Measurements from ENCODE around the gene AMIGO3. TPM values are rescaled to one million over a fixed set of nuclear protein-coding genes. Genes with fewer than 3 reads are reported as not detected.

The AMIGO3 gene
- total and polyA plus RNA-seq, 9 donors: 0.22 to 2.0 (median 0.34) TPM; not detected in 4

- DNase-seq: no peak
- TF ChIP-seq CTCF (IDR thresholded peaks at IDR 0.05) (no peak), POLR2A (IDR thresholded peaks at IDR 0.05) (no peak), EP300 (IDR thresholded peaks at IDR 0.05) (no peak)
- 15 to 24% (median 24%) methylated on average over 5 of the region's 5 CpGs for WGBS, 3 donors
- Histone ChIP-seq H3K4me3 (no peak overlapping the region), H3K36me3 (no peaks in the 10 kb centered on the region), H3K9me3 (no peaks in the 10 kb centered on the region), H3K27me3 (no peaks in the 10 kb centered on the region), H3K4me1 (ENCODE audit: insufficient read depth) (peaks cover 4% of the 10 kb centered on the region), H3K27ac (no peak overlapping the region)
- intact Hi-C loops (cut with DNase I): loop anchor here in 2 of 4 donors (5.0 kb wide), 2 partner anchors 111 to 121 kb away; no protein-coding TSS in a partner anchor
Observed at GRCh38 chr3:49668414-49668797, 51.1 kb downstream of the AMIGO3 start.

GRCh38 chr3:49667701-49668413 is 51.6 kb downstream of the AMIGO3 start:
- no peaks in the 10 kb centered on the region for H3K27me3 ChIP-seq
- H3K4me3 ChIP-seq: no peak overlapping the region
- H3K27ac ChIP-seq: no peak overlapping the region
- intact Hi-C loops (cut with DNase I): loop anchor here in 2 of 4 donors (5.0 kb wide), 2 partner anchors 111 to 121 kb away; no protein-coding TSS in a partner anchor
- no peaks in the 10 kb centered on the region for H3K9me3 ChIP-seq
- TF ChIP-seq EP300 (IDR thresholded peaks at IDR 0.05): no peak
- TF ChIP-seq POLR2A (IDR thresholded peaks at IDR 0.05): no peak
- no peak for TF ChIP-seq CTCF (IDR thresholded peaks at IDR 0.05)
- no peak for DNase-seq
- no peaks in the 10 kb centered on the region for H3K4me1 ChIP-seq (ENCODE audit: insufficient read depth)
- H3K36me3 ChIP-seq: no peaks in the 10 kb centered on the region
- 68 to 72% (median 70%) methylated on average over 25 of the region's 25 CpGs for WGBS, 3 donors

Small RNA genes within 50 kb of the gene (small RNA-seq; reads per million reads assigned to genes)
- gene AMIGO3 (not detected), gene COX6CP14 (not detected)

Other genes starting within 250 kb of the AMIGO3 start
- gene DAG1, start 249.4 kb downstream of the AMIGO3 start, total RNA-seq: 10 to 100 TPM; 22.1 to 90.7 (median 61.8) TPM
- 10 to 100 TPM; 35.5 to 43.1 TPM for gene DAG1, start 249.4 kb downstream of the AMIGO3 start, polyA plus RNA-seq
- 1 to 10 TPM in 2 of 7 donors, under 1 TPM in 5; 0.12 to 3.5 (median 0.83) TPM for gene BSN, start 165.2 kb downstream of the AMIGO3 start, total RNA-seq
- under 1 TPM; 0.13 to 0.41 TPM for gene BSN, start 165.2 kb downstream of the AMIGO3 start, polyA plus RNA-seq
- gene APEH, start 45.3 kb downstream of the AMIGO3 start, total RNA-seq: 10 to 100 TPM; 33.7 to 90.9 (median 65.1) TPM
- 10 to 100 TPM; 41.6 to 42.8 TPM for gene APEH, start 45.3 kb downstream of the AMIGO3 start, polyA plus RNA-seq
- 10 to 100 TPM in 6 of 7 donors, 1 to 10 TPM in 1; 5.2 to 91.0 (median 17.3) TPM for gene MST1, start 30.2 kb downstream of the AMIGO3 start, total RNA-seq
- gene MST1, start 30.2 kb downstream of the AMIGO3 start, polyA plus RNA-seq: 10 to 100 TPM in 1 of 2 donors, 1 to 10 TPM in 1; 3.5 to 31.3 TPM
- gene RNF123, start 30.1 kb downstream of the AMIGO3 start, total RNA-seq: 10 to 100 TPM; 15.9 to 37.6 (median 24.0) TPM
- 10 to 100 TPM; 16.3 to 26.2 TPM for gene RNF123, start 30.1 kb downstream of the AMIGO3 start, polyA plus RNA-seq
- 10 to 100 TPM; 14.5 to 38.5 (median 29.2) TPM for gene GMPPB, start 4.3 kb upstream of the AMIGO3 start, total RNA-seq
- gene GMPPB, start 4.3 kb upstream of the AMIGO3 start, polyA plus RNA-seq: 1 to 10 TPM; 4.7 to 9.4 TPM
- 10 to 100 TPM; 27.9 to 52.4 (median 47.0) TPM for gene IP6K1, start 66.9 kb upstream of the AMIGO3 start, total RNA-seq
- 10 to 100 TPM; 31.3 to 48.5 TPM for gene IP6K1, start 66.9 kb upstream of the AMIGO3 start, polyA plus RNA-seq
- gene CDHR4, start 80.2 kb upstream of the AMIGO3 start, total RNA-seq: 10 to 100 TPM in 1 of 7 donors, 1 to 10 TPM in 4, not detected in 2; 1.3 to 37.7 (median 3.1) TPM
- under 1 TPM in 1 of 2 donors, not detected in 1; 0.16 TPM for gene CDHR4, start 80.2 kb upstream of the AMIGO3 start, polyA plus RNA-seq
- gene INKA1, start 83.6 kb upstream of the AMIGO3 start, total RNA-seq: 1 to 10 TPM; 1.8 to 5.0 (median 3.4) TPM
- gene INKA1, start 83.6 kb upstream of the AMIGO3 start, polyA plus RNA-seq: 1 to 10 TPM in 1 of 2 donors, under 1 TPM in 1; 0.25 to 5.5 TPM
- gene UBA7, start 94.3 kb upstream of the AMIGO3 start, total RNA-seq: 10 to 100 TPM; 41.6 to 84.9 (median 76.3) TPM
- gene UBA7, start 94.3 kb upstream of the AMIGO3 start, polyA plus RNA-seq: 10 to 100 TPM; 29.3 to 58.0 TPM
- 1 to 10 TPM; 1.8 to 4.5 (median 2.9) TPM for gene TRAIP, start 136.9 kb upstream of the AMIGO3 start, total RNA-seq
- gene TRAIP, start 136.9 kb upstream of the AMIGO3 start, polyA plus RNA-seq: 1 to 10 TPM; 1.9 to 2.8 TPM
- under 1 TPM in 1 of 7 donors, not detected in 6; 0.18 TPM for gene CAMKV, start 150.2 kb upstream of the AMIGO3 start, total RNA-seq
- gene CAMKV, start 150.2 kb upstream of the AMIGO3 start, polyA plus RNA-seq: not detected
- 1 to 10 TPM; 1.1 to 2.2 (median 1.4) TPM for gene MST1R, start 184.2 kb upstream of the AMIGO3 start, total RNA-seq
- 1 to 10 TPM in 1 of 2 donors, under 1 TPM in 1; 0.98 to 1.8 TPM for gene MST1R, start 184.2 kb upstream of the AMIGO3 start, polyA plus RNA-seq
- 10 to 100 TPM in 1 of 7 donors, 1 to 10 TPM in 6; 3.7 to 13.2 (median 8.0) TPM for gene MON1A, start 210.1 kb upstream of the AMIGO3 start, total RNA-seq
- 1 to 10 TPM; 2.8 to 5.6 TPM for gene MON1A, start 210.1 kb upstream of the AMIGO3 start, polyA plus RNA-seq
- gene RBM6, start 220.5 kb upstream of the AMIGO3 start, total RNA-seq: 100 to 1,000 TPM in 1 of 7 donors, 10 to 100 TPM in 6; 70.1 to 108 (median 88.0) TPM
- gene RBM6, start 220.5 kb upstream of the AMIGO3 start, polyA plus RNA-seq: 100 to 1,000 TPM in 1 of 2 donors, 10 to 100 TPM in 1; 76.1 to 108 TPM